ELR (cell line): Measurements from ENCODE around the gene DOCK2.
"Not testable (repeated sequence)": the region's sequence is repeated elsewhere in the genome, so short reads cannot be mapped to it uniquely, and the experiment has no call there.

Experiments used
- DNase-seq: peaks from one replicate; pipeline ENCODE4 v3.0.0-alpha.2; 2015; ENCODE audit warnings: low read depth

The DOCK2 gene

GRCh38 chr5:169719360-169720314 lies 82.6 kb downstream of the DOCK2 start:
- DNase-seq: no peak

GRCh38 chr5:169721771-169722170 lies 84.7 kb downstream of the DOCK2 start:
- DNase-seq: no peak

DNA sequence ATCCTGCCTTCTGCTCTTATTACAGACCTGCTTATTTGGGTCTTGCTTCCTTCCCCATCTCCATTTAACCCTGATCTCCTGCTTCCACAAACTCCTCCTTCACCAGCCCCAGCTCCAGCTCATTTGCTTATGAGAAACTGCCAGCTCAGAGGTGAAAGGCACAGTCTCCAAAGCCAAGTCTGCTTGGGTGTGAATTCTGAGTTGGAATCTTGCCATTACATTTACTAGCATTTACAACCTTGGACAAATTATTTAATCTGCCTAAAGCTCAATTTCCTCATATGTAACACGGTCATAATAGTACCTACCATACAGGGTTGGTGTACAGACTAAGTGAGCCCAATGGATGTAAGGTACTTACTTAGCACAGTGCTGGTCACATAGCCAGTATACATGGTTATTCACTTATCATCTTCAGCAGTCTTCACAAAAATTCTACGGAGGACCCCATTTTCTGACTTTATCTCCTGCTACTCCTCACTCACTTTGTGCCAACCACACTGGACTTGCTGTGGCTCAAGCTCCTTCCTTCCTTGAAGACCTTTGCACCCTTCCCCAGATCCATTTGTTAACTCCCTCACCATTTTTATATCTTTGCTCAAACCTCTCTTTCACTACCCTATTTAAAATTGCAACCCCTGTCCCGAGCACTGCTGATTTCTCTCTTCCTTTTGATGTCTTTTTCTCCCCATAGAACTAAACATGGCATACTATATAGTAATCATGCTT lies 86.2 kb downstream of the DOCK2 start:
- no peak for DNase-seq

DNA sequence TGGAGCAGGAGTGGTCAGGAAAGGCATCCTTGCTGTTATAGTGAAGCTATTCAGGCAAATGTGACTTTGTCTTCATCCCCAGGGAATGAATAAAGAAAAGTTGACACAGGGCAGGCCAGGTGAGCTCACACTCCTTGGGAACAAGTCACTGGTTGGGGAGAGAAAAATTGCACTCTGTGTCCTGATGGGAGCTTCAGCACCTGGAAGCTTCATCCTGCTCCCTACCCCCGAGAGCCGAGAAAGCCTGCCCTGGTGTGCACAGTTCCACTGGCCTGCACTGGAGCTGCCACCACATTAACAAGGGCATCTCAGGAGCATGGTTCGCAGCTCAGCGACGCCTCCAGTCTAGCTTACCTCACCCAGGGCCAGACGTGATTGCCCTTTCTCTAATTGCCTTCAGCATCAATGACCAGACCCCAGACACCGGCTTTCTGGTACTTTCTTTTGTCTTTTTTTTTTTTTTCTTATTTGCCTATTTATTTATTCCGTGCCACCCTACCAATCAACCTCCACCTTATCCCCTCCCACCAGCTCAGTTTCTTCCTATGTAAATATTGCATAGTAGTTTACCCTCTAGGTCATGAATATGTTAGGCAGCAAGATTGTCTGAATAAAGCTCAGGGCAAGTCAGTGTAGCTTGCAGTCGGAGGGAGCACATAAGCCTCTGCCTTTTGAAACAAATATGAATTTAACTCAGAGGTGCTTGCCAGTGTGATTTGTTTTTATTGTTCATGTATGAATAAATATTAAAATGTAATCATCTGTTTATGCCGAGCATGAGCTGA lies 87.4 kb downstream of the DOCK2 start:
- DNase-seq: no peak

GRCh38 chr5:169725665-169726064 lies 88.6 kb downstream of the DOCK2 start:
- not testable (repeated sequence) for DNase-seq

- DNase-seq: no peak
These were observed 91.3 kb downstream of the DOCK2 start for GRCh38 chr5:169728418-169728817.

DNA sequence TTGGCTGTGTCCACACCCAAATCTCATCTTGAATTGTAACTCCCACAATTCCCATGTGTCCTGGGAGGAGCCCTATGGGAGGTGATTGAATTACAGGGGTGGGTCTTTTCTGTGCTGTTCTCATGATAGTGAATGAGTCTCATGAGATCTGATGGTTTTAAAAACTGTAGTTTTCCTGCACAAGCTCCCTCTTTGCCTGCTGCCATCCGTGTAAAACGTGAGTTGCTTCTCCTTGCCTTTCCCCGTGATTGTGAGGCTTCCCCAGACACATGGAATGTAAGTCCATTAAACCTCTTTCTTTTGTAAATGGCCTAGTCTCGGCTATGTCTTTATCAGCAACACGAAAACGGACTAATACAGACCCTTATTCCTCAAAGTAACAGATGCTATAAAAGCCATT lies 94.1 kb downstream of the DOCK2 start:
- no peak for DNase-seq

GRCh38 chr5:169732841-169733240 lies 95.8 kb downstream of the DOCK2 start:
- DNase-seq: no peak

DNA sequence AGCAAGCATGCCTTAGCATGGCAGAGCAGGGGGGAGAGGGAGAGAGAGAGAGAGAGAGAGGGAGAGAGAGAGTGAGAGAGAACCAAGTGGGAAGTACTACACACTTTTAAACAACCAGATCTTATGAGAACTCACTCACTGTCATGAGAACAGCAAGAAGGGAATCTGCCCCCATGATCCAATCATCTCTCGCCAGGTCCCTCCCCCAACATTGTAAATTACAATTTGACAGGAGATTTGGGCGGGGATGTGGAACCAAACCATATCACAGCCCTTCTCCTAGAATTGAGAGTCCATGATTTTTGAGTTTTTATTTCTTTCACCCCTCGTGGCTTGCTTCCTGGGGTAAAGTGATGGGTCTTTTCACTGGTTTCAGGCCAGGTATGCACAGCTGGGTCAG lies 98.8 kb downstream of the DOCK2 start:
- DNase-seq: no peak

DNA sequence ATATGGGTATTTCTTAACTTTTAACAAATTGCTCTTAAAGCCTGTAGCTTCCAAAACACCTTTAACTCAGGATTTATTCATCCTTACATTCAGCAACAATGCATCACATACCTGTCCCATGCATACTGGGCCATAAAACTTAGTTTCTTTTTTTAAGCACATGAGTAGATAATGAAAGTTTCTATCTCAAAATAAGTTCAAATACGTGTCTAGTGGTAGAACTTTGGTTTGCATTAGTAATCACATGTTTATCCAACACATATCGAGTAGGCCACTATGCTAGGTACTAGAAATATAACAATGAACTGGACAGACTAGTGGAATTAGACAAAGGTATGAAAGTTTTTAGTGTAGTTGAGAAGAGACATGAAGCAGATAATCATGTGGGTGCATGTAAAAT lies 99.6 kb downstream of the DOCK2 start:
- DNase-seq: no peak

GRCh38 chr5:169740435-169740834 lies 103.4 kb downstream of the DOCK2 start:
- no peak for DNase-seq

GRCh38 chr5:169742771-169743296 lies 105.8 kb downstream of the DOCK2 start:
- DNase-seq: peak; percentile 83

- DNase-seq: no peak
These were observed 107.3 kb downstream of the DOCK2 start for GRCh38 chr5:169744336-169744735.

DNA sequence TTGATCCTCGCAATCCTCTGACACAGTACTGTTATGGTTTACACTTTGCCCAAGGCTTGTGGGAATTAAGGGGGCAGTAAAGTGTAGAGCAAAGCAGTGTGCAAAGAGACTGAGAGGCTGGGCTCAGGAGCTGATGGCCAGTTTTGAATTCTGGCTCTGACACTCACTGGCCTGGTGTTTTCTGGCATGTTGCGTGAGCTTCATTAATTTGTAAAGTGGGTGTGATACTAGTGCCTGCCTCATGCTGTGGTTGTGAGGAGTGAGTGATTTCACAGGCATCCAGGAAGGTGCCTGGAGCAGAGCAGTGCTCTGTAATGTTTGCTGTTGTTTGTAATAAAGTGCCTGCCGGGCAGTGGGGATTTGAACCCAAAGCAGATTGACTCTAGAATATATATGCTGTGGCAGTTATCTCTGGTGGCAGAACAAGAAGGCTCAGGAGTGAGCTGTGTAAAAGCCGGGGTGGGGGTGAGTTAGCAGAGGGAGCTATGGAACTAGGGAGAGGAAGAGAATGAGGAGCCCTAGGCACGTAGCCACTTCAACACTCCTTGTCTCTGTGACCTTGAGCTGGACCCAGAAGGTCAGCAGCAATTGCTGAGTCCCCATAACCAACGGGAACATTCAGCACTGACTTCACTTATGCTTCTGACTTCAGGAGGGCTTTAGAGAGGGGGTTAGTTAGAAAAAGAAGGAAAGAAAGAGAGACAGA lies 108.5 kb downstream of the DOCK2 start:
- DNase-seq: peak; percentile 60

- DNase-seq: no peak
These were observed 109.1 kb downstream of the DOCK2 start for GRCh38 chr5:169746147-169746694.

DNA sequence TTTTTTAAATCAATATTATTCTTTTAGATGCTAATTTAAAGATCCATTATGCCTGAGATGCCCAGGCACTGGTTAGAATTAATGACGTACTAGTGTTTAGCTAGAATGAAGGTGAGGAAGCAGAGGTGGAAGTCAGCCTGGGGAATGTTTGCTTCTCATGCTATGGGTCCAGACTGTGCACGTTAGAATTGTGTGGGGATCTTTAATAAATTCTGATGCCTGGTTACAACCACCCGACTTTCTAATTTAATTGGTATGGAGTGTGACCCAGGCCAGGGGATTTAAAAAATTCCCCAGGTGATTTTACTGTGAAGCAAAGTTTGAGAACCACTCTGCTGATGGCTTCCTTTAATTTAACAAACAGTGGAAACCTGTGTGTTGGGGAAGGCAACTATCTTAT lies 111.1 kb downstream of the DOCK2 start:
- DNase-seq: no peak

DNA sequence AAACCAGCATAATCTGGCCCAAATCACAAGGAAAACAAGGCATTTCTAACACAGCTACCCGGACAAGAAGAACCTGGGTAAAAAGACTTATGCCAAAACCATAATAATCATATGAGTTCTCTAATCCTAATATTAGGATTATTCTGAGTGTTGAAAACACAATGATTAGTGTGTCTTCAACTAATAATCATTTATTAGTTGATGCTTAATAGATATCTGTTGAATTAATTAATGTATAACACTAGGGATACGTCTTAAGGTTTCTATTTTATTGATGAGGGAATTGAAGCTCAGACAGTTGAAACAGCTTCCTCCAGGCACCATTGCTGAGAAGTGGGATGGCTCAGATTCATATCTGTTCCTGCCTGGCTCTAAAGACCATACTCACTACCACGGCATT lies 112.2 kb downstream of the DOCK2 start:
- DNase-seq: no peak

- no peak for DNase-seq
These were observed 114.4 kb downstream of the DOCK2 start for GRCh38 chr5:169751490-169751889.

GRCh38 chr5:169752566-169752965 lies 115.5 kb downstream of the DOCK2 start:
- not testable (repeated sequence) for DNase-seq

GRCh38 chr5:169753795-169754194 lies 116.7 kb downstream of the DOCK2 start:
- no peak for DNase-seq

- DNase-seq: no peak
These were observed 117.7 kb downstream of the DOCK2 start for GRCh38 chr5:169754737-169755136.
